Fibroblast of skin of back (primary cell): ENCODE results near the gene CACNA1D.

Source experiments
- DNase-seq: peaks from one replicate; pipeline ENCODE4 v3.0.0-alpha.2; 2013

CACNA1D gene

DNA sequence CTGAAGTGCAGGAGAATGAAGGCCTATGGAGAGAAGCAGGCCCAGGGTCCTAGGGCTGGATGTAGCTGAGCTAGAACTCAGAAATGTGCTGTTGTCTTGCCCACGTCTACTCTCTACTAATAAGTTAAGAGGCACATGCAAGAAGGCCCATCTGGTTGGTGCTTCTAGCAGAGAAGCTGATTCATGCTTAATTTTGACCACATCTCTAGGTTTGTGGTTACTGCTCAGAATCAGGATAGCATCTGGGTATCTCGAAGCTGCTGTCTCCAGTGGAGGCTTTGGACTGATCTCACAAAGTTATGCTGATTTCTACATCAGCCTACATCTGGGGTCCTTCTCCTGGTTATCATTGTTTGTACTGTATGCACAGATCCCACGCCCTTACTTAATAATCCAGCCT lies 87.3 kb downstream of the CACNA1D start:
- DNase-seq: peak; percentile 4

DNA sequence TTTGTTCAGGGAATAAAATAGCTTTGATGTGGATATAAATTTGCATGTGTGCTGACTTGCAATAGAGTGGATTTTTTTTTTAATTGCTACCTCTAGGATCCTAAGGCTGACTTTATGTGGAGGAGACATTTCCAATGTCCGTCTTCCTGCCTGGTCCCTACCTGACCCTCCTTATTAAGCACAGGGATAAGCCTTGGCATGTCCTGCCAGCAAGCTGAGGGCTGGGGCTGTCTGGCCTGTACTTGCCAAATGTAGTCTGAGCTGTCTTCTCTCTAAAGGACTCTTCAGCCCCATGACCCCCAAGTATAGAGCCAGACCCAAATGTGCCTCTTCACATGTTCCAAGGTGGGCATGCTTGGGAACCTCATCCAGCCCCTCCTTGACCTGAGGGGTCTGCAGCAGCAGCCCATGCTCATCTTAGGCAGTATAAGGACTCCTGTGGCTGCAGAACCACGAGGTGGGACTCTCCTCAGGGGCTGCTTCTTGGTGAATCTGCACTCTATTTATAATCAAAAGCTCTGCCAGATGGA lies 88.8 kb downstream of the CACNA1D start:
- no peak for DNase-seq

DNA sequence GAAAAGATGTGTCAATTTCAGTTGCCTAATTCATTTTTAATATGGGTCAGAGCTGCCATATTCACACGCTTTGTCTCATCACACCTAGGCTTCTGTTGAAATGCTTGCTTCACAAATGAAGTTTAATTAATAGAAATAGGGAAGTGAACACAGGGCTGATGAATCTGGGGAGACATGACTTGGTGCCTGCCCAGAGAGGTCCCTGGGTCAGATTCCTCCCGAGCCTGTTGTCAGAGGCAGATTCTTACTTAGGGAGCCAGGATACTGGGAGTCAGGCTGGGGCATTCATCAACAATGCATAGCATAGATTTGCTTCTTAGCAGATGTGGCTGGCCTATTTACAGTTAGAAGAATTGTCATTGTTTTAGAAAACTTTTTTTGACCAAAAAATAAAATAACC lies 90.6 kb downstream of the CACNA1D start:
- no peak for DNase-seq

DNA sequence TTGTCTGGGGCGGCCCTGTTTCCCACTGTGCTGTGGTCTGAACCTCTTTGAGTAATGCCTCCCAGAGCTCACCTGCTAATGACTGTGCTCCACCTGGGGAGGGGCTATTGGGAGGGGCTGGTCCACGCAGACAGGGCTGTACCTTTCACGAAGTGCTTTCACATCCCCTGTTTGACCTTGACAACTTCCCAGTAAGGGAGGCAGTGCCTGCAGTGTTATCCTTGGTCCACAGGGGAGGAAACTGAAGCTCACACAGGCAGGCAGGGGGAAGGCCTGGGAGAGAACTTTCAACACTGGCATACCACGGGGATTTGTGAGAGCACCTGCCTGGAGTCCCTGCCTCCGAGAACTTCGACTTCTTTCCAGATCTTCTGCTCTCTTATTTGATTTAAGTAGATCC lies 91.2 kb downstream of the CACNA1D start:
- DNase-seq: no peak

DNA sequence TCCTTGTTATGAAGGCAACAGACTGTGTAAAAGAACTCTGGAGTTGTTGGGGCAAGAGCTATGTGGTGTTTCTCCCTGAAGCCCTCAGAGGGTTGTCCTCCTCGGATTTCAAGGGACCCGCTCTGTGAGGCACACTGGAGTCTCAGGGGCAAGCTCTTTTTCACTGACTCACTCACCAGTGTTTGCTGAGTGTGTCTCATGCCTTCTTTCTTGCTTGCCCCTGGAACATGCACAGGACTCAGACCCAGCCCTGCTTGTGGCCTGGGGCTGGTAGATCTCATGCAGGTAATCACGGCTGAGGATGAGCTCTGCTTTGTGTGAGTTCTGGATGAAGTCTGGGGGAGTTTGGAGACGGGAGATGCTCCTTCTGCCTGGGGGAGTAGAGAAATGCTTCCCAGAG lies 93.7 kb downstream of the CACNA1D start:
- DNase-seq: no peak

DNA sequence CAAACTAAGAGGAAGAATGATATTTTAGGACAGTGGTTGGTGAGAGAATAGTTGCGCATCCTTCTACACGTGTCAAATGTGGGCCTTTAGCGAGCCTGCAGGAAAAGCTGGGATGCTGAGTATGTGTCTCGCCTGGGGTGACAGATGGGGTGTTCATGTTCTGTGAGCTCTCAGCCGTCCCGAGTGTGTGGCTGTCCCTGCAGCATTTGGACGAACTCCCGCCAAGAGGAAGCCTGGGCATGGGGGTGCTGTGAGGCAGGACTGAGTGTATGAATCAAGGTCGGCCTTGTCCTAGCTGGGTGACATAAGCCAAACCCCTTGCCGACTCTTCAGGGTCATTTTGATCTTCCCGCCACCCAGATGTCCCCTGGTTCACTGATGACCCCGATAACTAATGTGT lies 94.8 kb downstream of the CACNA1D start:
- no peak for DNase-seq

DNA sequence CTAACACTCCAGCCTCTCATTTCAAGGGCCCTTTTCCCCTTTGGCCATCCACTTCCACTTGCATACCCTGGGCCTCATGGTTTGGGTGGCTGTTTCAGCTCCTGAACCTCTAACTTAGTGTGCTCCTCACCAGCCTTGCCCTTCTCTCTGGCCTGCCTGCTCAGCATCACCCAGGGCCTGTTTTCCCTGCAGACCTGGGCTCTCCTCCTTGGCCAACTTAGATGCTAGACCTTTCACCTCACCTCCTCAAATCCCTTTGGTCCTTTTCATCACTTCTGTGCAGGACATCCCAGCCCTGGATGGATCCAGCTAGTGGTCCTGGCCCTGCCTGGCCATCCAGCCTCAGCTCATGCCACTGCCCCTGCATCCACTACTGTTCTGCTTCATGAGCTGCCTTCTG lies 95.4 kb downstream of the CACNA1D start:
- DNase-seq: no peak

DNA sequence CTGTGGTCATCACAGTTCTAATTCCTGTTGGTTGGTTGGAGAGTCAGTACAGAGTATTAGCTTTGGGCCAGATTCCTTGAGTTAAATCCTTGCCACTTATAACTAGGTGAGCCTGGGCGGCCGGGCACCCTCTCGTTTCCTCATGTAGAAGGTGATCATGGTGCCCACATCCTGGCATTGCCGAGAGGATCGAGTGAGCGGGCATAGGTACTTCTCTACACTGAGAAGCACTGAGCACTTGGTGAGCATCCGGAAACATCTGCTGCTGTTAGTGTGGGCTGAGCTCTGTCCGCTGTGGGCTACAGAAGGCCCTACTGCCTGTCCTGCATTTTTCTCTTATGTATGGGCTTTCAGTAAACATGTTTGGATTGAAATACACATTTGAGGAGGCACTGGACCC lies 96.2 kb downstream of the CACNA1D start:
- no peak for DNase-seq

DNA sequence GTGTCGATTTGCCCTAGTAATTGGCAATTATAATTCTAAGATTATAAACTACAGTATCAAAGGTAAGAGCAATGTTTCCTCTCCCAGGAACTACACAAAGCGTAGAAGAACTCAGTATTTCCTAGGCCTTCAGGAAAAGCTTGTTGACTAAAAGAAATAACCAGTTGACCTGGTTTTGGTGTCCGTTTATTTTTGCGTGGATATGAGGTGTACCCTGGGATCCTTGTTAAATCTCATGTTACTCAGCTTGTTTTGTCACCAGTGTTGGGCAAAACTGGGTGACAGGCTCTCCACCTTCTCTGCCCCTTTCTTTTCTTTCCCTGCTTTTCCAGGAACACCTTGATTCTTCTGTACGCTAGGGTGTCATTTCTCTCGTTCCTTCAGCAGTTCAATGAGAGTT lies 97.2 kb downstream of the CACNA1D start:
- no peak for DNase-seq

DNA sequence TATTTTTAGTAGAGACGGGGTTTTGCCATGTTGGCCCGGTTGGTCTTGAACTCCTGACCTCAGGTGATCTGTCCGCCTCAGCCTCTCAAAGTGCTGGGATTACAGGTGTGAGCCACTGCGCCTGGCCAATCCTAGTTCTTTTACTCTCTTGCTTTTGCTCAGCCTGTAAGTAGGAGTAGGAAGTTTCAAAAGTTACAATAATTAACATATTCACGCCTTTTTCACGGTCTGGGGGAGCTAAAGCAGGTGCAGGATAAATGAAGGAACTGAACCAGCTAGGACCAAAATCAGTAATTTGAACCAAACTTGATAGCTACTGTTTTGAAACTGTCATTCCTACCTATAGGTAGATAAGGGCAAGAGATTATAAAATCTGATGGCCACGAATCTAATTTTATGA lies 98.5 kb downstream of the CACNA1D start:
- DNase-seq: no peak

DNA sequence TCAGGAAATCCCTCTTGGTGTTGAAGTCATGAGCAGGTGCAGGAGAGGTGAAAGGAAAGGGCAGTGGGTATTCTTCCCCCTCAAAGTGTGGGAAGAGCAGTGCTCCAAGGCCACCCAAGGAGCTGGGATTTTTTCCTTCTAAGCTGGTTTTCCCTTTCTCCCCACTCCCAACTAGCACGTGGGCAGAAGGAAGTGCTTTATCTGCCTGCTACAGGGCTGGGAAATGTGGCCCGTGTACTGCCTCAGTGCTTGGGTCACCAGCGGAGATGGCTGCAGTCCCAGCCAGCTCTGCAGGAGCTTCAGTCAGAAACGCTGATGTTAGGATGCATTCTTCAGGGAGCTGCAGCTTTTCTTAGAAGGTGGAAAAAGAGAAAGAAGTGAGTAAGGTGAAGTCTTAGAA lies 99.2 kb downstream of the CACNA1D start:
- no peak for DNase-seq

DNA sequence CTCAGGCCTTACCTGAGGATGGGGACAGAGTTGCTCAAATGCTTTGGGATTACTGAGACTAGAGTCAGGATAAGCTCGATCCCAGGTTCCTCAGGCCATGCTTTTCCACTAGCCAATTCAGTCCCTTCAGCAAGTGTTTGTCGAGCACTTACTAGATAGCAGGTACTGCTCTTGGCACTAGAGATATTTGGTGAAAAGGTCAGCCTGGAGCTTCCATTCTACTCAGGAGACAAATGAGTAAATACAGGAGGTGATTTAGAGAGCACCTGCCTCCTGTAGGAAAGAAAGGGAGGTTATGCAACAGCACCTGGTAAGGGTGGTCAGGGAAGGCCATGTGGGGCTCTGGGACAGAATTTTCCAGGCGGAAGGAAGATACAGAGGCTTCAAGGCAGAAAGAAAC lies 99.9 kb downstream of the CACNA1D start:
- DNase-seq: no peak

DNA sequence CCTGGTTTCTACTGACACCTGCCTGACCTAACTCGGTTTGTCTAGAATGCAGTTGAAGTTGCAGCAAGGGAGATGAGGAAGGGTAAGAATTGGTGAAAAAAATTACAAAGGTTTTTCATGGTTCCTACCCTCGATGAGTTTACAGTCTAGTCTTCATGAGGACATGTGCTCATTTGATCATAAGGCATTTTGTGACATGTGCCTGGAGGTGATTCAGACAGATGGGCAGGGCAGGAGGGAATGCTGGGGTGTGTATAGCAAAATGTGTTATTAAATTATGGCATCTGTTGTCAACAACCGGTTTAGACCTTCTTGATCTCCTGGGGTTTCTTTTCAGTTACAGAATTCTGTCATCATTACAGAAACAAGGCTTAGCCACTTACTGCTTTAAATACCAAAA lies 101.2 kb downstream of the CACNA1D start:
- no peak for DNase-seq

DNA sequence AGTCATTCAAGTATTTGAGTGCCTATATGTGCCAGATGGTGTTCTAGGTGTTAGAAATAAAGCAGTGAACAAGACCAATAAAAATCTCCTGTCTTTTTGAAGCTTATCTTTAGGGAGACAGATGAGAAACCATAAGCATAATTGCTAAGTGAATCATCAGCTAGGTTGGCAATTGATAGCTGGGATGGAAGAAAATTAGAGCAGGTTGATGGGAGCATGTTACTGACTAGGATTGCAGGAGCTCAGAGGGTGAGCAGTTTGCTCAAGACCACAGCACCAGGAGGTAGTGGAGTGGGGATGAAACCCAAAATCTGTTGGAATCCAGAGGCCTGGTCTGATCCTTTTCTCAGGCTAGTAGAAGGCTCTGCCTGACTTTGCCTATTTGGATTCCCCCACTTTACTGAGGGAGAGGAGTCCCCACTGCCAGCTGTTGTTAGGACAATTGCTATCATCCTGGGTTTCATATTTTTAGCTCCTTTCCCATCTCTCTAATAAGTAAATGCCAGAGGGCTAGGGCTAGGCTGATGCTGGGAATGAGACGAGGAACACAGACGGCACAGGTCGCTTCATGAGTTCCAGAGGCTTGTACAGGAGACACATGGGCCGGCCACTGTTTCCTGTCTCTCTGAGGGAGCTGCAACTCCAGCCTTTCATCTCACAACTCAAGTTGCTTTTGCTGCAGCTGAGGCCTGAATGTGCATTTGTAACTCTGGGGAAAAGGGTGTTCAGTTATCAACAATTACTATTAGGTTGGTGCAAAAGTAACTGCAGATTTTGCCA lies 102.9 kb downstream of the CACNA1D start:
- no peak for DNase-seq

DNA sequence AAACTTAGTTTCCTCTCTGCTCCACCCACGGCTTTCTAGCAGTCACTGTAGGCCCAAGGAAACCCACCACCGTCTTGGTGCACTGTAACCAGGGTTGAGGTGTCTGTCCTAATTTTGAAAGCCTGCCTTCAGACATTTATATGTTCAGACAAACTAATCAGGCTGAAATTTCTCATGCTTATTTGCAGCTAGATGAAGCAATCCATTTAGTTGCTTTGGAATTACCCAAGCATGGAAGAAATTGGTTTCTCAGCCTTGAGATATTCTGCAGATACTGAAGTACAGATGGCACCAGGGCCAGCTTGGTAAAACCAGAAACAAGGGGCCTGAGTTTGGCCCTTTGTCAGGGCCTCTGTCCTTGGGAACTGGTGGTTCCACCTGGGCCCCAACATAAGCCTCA lies 105.4 kb downstream of the CACNA1D start:
- DNase-seq: no peak

DNA sequence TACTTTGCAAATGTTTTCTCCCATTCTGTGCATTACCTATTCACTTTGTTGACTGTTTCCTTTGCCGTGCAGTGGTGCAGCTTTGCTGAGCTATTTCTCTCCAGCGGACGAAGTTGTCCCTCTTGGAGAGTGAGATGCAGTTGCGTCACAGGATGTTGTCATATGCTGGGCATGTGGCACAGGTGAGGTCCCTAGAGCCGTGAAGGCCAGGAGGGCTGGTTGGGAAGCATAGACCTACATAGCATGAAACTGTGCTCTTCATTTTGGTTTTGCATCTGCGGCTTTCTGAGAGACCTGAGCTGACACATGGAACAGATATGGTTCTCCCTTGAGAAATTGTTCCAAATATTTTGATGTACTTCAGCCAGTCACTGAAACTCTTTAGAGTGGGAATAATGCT lies 108.5 kb downstream of the CACNA1D start:
- DNase-seq: no peak

DNA sequence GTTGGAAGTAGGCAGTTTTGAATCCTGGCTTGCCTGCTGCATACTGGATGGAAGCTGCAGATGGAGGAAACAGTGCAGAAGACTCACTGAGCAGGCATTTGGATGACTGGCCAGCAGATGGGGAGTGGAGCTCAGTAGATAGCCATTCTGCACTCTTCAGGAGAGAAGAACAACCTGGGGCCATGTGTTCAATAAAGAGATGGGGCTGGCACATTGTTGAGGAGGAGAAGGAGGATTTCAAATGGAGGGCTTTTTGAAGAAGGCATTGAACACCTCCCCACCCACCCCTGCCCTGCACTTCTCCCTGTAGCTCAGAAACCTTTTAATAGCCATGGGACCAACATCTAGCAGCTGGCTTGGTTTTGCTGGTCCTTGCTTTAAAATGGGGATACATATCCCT lies 109.8 kb downstream of the CACNA1D start:
- DNase-seq: no peak

DNA sequence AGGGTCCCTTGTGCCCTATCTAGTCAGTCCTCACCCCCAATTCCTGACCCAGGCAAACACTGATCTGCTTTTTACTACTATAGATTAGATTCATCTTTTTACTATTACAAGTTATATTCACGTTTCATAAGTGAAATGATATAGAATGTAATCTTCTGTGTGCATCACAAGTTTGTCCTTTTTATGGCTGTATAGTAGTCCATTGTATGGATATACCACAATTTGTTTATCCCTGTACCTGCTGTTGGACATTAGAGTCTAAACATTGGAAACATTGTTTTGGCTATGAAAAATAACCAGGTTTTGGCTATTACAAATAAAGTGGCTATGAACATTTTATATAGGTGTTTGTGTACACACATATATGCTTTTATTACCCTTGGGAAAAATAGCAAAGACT lies 112.4 kb downstream of the CACNA1D start:
- DNase-seq: no peak

DNA sequence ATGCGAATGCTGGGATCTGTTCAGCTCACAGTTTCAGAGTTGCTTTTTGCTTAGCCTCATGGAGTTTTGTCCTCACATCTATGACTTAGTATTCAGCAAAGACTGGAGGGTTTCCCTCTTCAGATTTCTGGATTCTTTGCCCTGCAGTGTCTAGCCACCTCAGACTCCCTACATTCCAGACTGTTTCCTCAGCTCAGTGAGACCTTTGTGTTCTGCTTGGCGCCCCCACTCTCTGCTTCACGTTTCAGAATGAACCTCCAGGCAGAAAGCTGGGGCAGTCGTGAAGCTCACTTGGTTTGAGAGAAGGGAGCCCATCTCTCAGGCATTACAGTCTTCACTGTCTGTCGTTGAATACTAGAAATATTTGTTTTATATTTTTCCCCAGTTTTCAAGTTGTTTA lies 118.1 kb downstream of the CACNA1D start:
- DNase-seq: no peak

DNA sequence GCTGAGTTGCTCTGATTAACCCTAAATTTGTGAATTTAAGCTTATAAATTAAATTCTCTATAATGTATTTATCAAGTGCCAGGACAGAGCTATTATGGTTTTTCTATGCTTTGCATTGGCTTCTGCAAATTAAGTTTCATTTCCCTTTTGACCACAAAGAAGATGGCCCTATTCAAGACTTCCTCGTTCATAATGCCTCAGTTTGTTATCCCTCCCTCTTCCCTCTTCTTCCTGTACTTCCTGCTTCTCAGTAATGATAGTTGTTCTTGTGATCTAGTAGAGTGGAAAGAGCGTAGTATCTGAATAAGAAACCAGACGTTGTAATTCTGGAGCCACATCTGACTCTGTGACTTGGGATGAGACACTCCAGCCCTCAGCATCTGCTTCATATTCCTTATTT lies 118.7 kb downstream of the CACNA1D start:
- DNase-seq: no peak

DNA sequence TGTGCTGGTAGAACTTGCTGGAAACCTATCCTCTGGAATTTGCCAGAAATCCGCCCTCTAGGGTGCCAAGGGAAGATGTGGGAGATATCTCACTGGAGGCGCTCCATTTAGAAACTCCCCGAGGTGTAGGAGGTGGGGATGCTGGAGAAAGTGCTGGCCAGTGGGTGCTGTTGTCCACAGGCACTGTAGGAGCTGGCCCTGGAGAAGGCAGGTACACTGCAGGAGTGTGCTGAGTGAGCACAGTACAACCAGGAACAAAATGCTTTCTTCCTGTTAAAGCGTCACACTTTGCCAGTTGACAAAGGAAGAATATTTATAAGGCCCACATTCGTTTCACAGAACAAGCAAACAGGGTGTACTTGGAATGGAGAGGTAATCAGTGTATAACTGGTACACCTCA lies 119.9 kb downstream of the CACNA1D start:
- no peak for DNase-seq

DNA sequence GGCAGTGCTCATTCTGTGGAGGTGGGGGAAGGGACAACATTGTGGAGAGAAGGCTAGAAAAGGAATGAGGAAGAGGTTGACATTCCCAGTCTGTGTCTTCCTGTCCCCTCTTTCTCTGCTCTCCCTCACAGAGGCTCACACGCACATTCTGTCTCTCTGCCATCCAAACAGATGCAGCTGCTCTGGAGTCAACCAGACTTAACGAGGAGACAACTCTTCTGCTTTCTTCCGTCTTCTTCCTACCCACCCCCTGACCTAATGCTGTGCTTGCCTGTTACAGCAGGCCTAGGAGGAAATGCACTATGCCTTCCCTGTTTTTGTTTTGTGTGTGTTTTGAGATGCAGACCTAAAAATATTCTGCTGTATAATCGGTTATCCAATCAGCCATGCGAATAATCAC lies 121.9 kb downstream of the CACNA1D start:
- DNase-seq: no peak

DNA sequence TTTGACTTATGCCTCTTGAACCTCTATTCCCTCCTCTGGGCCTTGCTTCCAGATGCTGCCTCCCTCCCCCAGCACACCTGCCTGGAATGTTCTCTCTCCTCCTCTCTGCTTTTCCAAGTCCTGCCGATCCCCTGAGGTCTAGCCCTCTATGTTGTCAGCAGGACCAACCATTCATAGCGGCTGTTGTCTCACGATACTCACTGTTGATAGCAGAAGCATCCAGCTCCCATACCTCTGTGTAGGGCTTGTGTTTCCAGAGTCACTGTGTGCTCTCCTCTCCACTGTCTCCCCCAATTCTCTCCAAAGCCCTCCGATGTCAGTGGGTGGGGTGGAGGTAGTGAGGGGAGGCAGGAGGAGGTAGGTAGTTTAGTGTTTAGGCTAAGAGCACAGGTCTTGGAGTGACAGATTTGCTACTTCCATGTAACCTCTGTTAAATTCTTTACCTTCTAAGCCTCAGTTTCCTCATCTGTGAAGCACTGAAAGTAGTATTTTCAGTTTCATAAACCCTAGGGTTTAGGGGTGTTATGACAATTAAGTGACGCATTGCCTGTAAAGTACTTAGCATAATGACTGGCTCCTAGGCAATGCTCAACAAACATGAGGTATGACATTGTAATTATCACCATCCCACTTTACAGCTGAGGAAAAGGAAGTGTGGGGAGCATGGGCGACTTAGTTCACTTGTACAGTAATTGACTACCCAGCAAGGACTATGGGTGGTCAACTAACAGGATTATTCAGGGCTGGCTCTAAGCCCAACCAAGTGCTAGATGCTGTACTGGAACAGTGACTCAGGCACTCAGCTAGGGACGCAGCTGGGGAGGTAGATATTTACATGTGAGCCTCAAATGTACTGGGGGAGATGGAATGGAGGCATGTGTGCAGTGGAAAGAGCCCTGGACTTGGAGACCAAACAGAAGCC lies 122.8 kb downstream of the CACNA1D start:
- DNase-seq: no peak
